COLO668 (cell line): ENCODE data around the gene FOLR1.

Experiments used
- DNase-seq: peaks from one replicate; lab custom pipeline; 2025; ENCODE audit not compliant: unreplicated experiment; lab: John Stamatoyannopoulos, UW

Gene FOLR1

GRCh38 chr11:72222907-72223614, 31.1 kb downstream of the FOLR1 start:
- DNase-seq = peak; percentile 89

DNA sequence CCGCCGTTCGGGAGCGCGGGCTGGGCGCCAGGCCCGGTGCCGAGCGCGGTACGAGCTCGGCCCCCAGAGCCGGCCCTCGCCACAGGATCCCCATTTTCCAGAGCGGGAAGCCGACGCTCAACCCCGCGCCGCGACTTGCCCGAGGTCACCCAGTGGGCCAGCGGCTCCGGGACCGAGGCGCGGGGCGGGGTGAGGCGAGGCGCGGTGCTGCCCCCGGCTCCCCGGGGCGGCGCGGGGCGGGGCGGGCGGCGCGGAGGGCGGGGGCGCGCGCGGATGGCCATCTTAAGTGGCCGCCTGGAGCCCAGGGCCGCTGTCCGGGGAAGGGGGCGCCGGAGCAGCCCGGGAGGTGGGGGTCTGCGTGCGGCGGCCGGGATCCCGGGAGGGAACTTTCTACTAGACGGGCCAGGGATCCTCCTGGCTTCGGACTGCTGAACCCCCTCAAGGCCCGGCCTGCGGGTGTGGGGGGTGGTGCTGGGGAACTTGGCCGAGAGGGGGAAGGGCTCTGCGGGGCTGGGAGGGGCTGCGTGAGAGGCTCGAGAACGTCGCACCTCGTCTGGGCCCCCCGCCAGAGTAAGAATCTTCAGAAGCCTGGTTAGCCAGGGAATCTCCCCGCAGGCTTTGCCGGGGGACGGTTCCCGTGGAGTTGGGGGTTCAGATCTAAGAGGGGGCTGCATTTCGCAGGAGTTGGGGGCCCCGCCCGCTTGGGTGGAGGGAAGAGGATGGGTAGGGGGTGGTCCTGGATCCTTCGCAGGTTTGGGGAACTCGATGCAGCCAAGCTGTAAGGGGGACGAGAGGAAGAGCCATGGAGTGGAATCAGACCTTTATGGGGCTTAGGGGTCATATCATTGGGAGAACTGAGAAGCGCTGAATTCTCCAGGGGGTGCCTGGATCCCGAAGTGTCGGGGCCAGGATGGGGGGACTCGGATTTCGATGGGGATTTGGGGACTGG, 31.9 kb downstream of the FOLR1 start:
- DNase-seq = peak; percentile 80

GRCh38 chr11:72224564-72225410, 32.8 kb downstream of the FOLR1 start, which contains the start of gene INPPL1:
Gene INPPL1, plus strand, starts transcription at chr11:72224767. Its CDS starts 218 bp downstream, at chr11:72224985.
- DNase-seq = peak; percentile 36

GRCh38 chr11:72225411-72225951, 33.5 kb downstream of the FOLR1 start:
- no peak for DNase-seq

DNA sequence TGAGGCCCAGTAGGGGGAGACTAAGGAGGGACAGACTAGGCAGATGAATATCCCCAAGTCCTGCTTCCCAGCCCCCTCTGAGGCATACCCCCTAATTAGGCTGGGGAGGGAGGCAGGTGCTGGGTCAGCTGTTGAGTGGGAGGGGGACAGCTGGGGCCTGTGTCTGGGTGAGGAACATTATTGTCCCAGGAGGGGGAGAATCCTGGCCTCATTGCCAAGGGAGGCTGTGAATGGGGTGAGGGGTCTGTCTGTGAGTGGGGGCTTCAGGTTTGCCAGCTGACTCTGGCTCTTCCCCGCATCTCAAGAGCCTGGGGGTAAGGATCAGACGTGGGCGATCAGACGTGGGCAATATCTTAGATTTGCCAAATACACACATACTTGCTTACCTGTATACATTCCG, 34.8 kb downstream of the FOLR1 start:
- DNase-seq = peak; percentile 25

- peak; percentile 84 for DNase-seq
These were observed 35.6 kb downstream of the FOLR1 start for GRCh38 chr11:72227316-72228228.

DNA sequence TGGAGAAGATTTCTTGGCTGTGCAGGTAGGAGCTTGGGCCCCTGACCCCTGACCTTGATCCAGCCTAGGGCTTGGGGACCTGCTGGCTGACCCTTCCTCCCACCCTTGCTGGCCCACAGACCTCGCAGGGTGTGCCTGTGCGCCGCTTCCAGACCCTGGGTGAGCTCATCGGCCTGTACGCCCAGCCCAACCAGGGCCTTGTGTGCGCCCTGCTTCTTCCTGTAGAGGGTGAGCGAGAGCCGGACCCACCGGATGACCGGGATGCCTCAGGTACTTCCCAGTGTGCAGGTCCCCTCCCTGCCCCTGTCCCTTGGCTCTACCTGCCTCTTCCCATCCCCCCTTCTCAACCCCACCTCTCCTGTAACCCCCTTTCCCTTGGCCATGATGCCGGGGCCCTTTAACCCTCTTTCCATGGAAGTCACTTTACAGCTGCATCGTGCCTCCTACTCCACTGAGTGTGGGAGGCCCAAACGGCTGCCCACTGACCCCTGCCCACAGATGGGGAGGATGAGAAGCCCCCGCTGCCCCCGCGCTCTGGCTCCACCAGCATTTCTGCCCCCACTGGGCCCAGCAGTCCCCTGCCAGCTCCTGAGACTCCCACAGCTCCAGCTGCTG, 36.4 kb downstream of the FOLR1 start:
- DNase-seq = peak; percentile 66

GRCh38 chr11:72228844-72229231, 36.9 kb downstream of the FOLR1 start:
- no peak for DNase-seq

- DNase-seq = no peak
These were observed 37.5 kb downstream of the FOLR1 start for GRCh38 chr11:72229336-72229924.

GRCh38 chr11:72229925-72230763, 38.2 kb downstream of the FOLR1 start:
- DNase-seq = no peak

DNA sequence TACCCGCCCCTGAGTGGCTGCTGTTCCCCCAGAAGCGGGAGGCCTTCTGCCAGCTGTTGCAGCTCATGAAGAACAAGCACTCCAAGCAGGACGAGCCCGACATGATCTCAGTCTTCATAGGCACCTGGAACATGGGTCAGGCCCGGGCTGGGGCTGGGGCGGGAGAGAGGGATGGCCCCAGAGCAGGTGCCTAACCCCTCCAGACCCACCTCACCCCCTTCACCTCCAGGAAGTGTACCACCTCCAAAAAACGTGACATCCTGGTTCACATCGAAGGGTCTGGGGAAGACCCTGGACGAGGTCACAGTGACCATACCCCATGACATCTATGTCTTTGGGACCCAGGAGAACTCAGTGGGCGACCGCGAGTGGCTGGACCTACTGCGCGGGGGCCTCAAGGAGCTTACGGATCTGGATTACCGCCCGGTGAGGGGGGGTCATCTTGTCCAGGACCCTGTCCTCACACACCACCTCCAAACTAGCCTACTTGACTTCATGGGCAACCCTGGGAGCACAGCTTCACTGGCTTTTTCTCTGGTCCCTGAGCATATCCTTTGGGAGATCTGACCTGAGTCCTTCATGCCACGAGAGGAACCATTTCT, 38.9 kb downstream of the FOLR1 start:
- DNase-seq = no peak

DNA sequence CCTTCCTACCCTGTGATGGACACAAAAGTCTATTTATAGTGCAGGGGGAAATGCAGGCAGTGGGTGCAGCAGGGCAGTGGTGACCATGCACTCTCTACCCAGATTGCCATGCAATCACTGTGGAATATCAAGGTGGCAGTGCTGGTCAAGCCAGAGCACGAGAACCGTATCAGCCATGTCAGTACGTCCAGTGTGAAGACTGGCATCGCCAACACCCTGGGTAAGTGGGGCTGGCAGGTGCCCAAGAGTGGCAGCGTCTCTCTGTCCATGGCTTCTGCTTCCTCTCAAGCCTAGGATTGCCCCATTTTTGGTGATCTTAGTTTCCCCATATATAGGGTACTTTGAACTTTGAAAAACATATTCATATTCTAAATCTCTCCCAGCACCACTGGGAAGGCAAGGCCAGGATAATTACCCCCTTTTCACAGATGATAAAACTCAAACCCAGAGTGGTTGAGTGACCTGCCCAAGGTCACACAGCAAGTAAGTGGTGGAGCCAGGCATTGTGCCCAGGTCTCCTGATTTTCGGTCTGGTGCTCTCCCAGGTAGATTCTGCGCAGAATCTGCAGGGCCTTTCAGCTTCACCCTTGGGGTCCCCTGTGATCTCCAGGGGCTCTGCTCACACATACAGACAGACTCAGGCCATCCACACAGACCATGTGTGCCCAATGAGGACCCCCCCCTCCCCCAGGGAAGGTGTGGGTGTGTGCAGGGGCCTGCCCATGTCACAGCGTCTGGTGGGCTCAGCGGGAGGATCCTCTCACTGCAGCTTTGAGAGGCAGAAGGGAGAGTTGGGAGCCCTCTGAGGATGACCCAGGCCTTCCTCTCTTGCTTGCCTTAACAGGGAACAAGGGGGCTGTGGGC, 39.7 kb downstream of the FOLR1 start:
- no peak for DNase-seq

DNA sequence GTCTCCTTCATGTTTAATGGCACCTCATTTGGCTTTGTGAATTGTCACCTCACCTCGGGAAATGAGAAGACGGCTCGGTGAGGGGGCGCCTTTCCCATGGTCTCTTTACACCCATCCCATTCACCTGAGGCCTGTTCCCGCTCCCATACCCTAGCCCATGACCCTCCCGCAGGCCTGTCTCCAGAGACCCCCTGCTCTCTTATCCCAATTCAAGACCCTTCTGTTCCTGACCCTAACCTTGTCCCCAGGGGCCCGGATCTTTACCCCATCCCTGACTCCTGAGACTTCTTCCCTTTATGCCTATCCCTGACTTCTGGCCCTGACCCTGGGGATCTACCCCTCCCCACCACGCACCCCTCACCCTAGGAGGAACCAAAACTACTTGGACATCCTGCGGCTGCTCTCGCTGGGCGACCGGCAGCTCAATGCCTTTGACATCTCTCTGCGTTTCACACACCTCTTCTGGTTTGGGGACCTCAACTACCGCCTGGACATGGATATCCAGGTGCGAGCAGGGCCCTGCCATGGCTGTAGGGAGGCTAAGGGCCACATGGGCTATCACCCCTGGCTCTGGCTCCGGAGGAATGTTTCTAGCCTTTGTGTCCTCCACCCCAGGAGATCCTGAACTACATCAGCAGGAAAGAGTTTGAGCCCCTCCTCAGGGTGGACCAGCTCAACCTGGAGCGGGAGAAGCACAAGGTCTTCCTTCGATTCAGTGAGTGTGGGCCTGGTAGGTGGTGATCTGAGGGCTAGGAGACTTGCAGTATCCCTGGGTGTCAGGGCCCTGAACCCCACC, 40.5 kb downstream of the FOLR1 start:
- no peak for DNase-seq

- no peak for DNase-seq
These were observed 41.3 kb downstream of the FOLR1 start for GRCh38 chr11:72233056-72233772.

- DNase-seq = no peak
These were observed 42.0 kb downstream of the FOLR1 start for GRCh38 chr11:72233773-72234513.
